PC-9 (cell line): ENCODE measurements around the gene KCNAB2. TPM values are rescaled to one million over a fixed set of nuclear protein-coding genes. Genes with fewer than 3 reads are reported as not detected.

ENCODE experiments used
- BruUV-seq: library from RNA; stranded (reverse); fragments of 400-500 nt; replicated peaks from 2 replicates; lab custom pipeline; 2021; lab: Mats Ljungman, UMichigan
- CTCF ChIA-PET: fragments of 300-600 bp; sonication (Branson Sonifier 250); formaldehyde crosslinking; loops from one replicate; lab custom pipeline; 2022; ENCODE audit warnings: antibody characterized with exemption; lab: Charles Lee
- POLR2A ChIA-PET: fragments of 300-600 bp; sonication (Branson Sonifier 250); formaldehyde crosslinking; loops from one replicate; lab custom pipeline; 2022; ENCODE audit warnings: antibody characterized with exemption; ENCODE audit not compliant: unreplicated experiment; lab: Charles Lee
- DNase-seq, 2 experiments: peaks; one replicate each; pipeline versions ENCODE4 v3.0.0 to v3.0.0-alpha.2; 2015 to 2022; ENCODE audit warnings: mixed read lengths in 1 of 2
- H2AFZ ChIP-seq: fragments of 200-600 bp; sonication (generic); 2 replicates; pipeline ENCODE4 v1.8.1; 2017; ENCODE audit warnings: antibody characterized with exemption
- H3F3A ChIP-seq: fragments of 200-600 bp; sonication (generic); 2 replicates; pipeline ENCODE4 v1.8.1; 2017; ENCODE audit warnings: antibody characterized with exemption, mild to moderate bottlenecking, low read depth; ENCODE audit not compliant: insufficient read depth
- H3K27ac ChIP-seq: fragments of 200-600 bp; sonication (generic); 2 replicates; pipeline ENCODE4 v1.6.1; 2016; ENCODE audit warnings: mixed run types
- H3K27me3 ChIP-seq: fragments of 200-600 bp; sonication (generic); 2 replicates; pipeline ENCODE4 v1.6.1; 2016; ENCODE audit warnings: low read depth, mixed run types; ENCODE audit not compliant: insufficient read depth
- H3K36me3 ChIP-seq: fragments of 200-600 bp; sonication (generic); 2 replicates; pipeline ENCODE4 v1.6.1; 2016; ENCODE audit warnings: low read depth, mixed run types
- H3K4me1 ChIP-seq: fragments of 200-600 bp; sonication (generic); replicated peaks from 2 replicates; pipeline ENCODE4 v1.6.1; 2016; ENCODE audit warnings: mixed run types; ENCODE audit not compliant: insufficient read depth
- H3K4me2 ChIP-seq: fragments of 200-600 bp; sonication (generic); 2 replicates; pipeline ENCODE4 v1.6.1; 2017; ENCODE audit warnings: mixed run types
- H3K4me3 ChIP-seq: fragments of 200-600 bp; sonication (generic); 2 replicates; pipeline ENCODE4 v1.6.1; 2016; ENCODE audit warnings: mixed run types
- H3K79me2 ChIP-seq: fragments of 200-600 bp; sonication (generic); 2 replicates; pipeline ENCODE4 v1.6.1; 2017; ENCODE audit warnings: low read depth, mixed run types
- H3K9me2 ChIP-seq: fragments of 200-600 bp; sonication (generic); 2 replicates; pipeline ENCODE4 v1.8.1; 2017; ENCODE audit warnings: mild to moderate bottlenecking; ENCODE audit not compliant: insufficient read depth
- H3K9me3 ChIP-seq: fragments of 200-600 bp; sonication (generic); 2 replicates; pipeline ENCODE4 v1.8.1; 2016; ENCODE audit warnings: low read depth; ENCODE audit not compliant: insufficient read depth
- H4K20me1 ChIP-seq: fragments of 200-600 bp; sonication (generic); 2 replicates; pipeline ENCODE4 v1.8.1; 2017; ENCODE audit not compliant: insufficient read depth
- EZH2 ChIP-seq: fragments of 200-600 bp; sonication (generic); IDR thresholded peaks from 2 replicates; pipeline ENCODE4 v1.8.0; 2017; ENCODE audit warnings: antibody characterized with exemption, low read depth
- intact Hi-C: fragments of 100-400 bp; cut with micrococcal nuclease; formaldehyde crosslinking; loops from one replicate; pipeline ENCODE4 v1.10.0; 2022; ENCODE audit not compliant: unreplicated experiment
- total RNA-seq: library from RNA; stranded (reverse); gene quantifications from 2 replicates; pipeline ENCODE4 v1.2.3, GENCODE V29; 2021
- TF ChIP-seq, protein P1 (sequence below): fragments of 200-600 bp; sonication (generic); conservative IDR thresholded peaks from 2 replicates; pipeline ENCODE4 v1.6.1; 2017; ENCODE audit warnings: mixed run types, antibody characterized with exemption, mild to moderate bottlenecking, moderate library complexity

Gene KCNAB2
- total RNA-seq, 1 experiment from 2014 or later = 19.6 TPM

DNA sequence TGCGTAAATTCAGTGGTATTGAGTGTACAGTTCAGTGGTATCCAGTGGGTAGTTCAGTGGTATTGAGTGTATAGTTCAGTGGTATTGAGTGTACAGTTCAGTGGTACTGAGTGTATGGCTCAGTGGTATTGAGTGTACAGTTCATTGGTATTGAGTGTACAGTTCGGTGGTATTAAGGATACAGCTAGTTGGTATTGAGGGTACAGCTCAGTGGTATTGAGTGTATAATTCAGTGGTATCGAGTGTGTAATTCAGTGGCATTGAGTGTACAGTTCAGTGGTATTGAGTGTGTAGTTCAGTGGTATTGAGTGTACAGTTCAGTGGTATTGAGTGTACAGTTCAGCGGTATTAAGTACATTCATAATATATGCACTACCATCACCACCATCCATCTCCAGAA lies 23.5 kb upstream of the KCNAB2 start:
- Histone ChIP-seq H3K9me2 (no peaks in the 10 kb centered on the region), H3K27me3 (no peaks in the 10 kb centered on the region), H3K9me3 (no peaks in the 10 kb centered on the region), H3K36me3 (no peaks in the 10 kb centered on the region), H3K79me2 (no peaks in the 10 kb centered on the region), H2AFZ (no peak overlapping the region), H3K4me3 (no peak overlapping the region), H4K20me1 (no peaks in the 10 kb centered on the region; the same call in 1 of the 2 replicates), H3F3A (no peaks in the 10 kb centered on the region), H3K27ac (no peak overlapping the region), H3K4me1 (peaks cover 11% of the 10 kb centered on the region), H3K4me2 (no peak overlapping the region)
- ChIA-PET POLR2A (no interaction called here), CTCF (no interaction called here)
- BruUV-seq = no TSS peak
- intact Hi-C loops = loop anchor here (10.0 kb wide), 1 partner anchor 653 kb away; no protein-coding TSS in a partner anchor
- no peak for DNase-seq
- TF ChIP-seq, protein P1, sequence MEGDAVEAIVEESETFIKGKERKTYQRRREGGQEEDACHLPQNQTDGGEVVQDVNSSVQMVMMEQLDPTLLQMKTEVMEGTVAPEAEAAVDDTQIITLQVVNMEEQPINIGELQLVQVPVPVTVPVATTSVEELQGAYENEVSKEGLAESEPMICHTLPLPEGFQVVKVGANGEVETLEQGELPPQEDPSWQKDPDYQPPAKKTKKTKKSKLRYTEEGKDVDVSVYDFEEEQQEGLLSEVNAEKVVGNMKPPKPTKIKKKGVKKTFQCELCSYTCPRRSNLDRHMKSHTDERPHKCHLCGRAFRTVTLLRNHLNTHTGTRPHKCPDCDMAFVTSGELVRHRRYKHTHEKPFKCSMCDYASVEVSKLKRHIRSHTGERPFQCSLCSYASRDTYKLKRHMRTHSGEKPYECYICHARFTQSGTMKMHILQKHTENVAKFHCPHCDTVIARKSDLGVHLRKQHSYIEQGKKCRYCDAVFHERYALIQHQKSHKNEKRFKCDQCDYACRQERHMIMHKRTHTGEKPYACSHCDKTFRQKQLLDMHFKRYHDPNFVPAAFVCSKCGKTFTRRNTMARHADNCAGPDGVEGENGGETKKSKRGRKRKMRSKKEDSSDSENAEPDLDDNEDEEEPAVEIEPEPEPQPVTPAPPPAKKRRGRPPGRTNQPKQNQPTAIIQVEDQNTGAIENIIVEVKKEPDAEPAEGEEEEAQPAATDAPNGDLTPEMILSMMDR = no peak
- TF ChIP-seq EZH2 = no peak

DNA sequence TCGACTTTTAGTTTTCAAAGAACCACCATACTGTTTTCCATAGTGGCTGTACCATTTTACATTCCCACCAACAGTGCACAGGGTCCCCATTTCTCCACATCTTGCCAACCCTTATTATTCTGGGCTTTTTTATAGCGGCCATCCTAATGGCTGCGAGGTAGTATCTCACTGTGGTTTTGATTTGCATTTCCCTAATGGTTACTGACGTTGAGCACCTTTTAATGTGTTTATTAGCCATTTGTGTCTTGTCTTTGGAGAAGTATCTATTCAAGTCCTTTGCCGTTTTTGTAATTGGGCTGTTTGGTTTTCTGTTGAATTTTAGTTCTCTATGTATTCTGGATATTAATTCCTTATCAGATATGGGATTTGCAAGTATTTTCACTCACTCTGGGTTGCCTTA lies 22.3 kb upstream of the KCNAB2 start:
- no TSS peak for BruUV-seq

DNA sequence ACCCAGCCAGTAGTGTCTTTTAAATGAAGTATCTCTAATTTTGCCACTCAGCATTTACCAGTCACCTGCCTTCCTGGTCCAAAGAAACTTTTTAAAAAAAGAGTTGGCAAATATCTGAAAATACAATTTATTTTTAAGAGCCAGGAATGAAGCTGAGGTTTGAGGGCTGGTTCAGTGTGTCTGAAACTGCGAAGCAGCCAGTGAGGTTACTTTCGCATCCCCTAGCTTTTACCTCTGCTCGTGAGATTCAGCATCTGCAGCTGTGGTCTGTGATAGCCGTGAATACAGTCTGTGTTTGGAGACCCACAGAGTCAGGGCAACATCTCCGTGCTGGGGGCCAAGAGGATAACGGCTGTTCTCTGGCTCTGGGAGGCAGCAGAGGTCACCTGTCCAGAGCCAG lies 21.3 kb upstream of the KCNAB2 start:
- no peaks in the 10 kb centered on the region for H3K79me2 ChIP-seq
- H3K4me2 ChIP-seq = no peak overlapping the region
- no peak overlapping the region for H3K4me3 ChIP-seq
- no peak overlapping the region for H3K27ac ChIP-seq
- H2AFZ ChIP-seq = no peak overlapping the region
- no peaks in the 10 kb centered on the region for H3K36me3 ChIP-seq
- CTCF ChIA-PET = no interaction called here
- no peak for TF ChIP-seq EZH2
- TF ChIP-seq, protein P1 = no peak
- H4K20me1 ChIP-seq = no peaks in the 10 kb centered on the region; the same call in 1 of the 2 replicates
- intact Hi-C loops = loop anchor here (10.0 kb wide), 1 partner anchor 650 kb away; no protein-coding TSS in a partner anchor
- POLR2A ChIA-PET = no interaction called here
- H3F3A ChIP-seq = no peaks in the 10 kb centered on the region
- no peaks in the 10 kb centered on the region for H3K27me3 ChIP-seq
- peaks cover 11% of the 10 kb centered on the region for H3K4me1 ChIP-seq
- no TSS peak for BruUV-seq
- H3K9me2 ChIP-seq = no peaks in the 10 kb centered on the region
- H3K9me3 ChIP-seq = no peaks in the 10 kb centered on the region
- no peak for DNase-seq

More for the DNA sequence above, 22.3 kb upstream of the KCNAB2 start:
- no peaks in the 10 kb centered on the region for H3K79me2 ChIP-seq
- no peaks in the 10 kb centered on the region for H3K27me3 ChIP-seq
- no peak overlapping the region for H3K4me2 ChIP-seq
- no peaks in the 10 kb centered on the region for H3K9me3 ChIP-seq
- H3F3A ChIP-seq = no peaks in the 10 kb centered on the region
- intact Hi-C loops = loop anchor here (10.0 kb wide), 1 partner anchor 651 kb away; no protein-coding TSS in a partner anchor
- H3K4me3 ChIP-seq = no peak overlapping the region
- no peaks in the 10 kb centered on the region; the same call in 1 of the 2 replicates for H4K20me1 ChIP-seq
- no peaks in the 10 kb centered on the region for H3K9me2 ChIP-seq
- H3K36me3 ChIP-seq = no peaks in the 10 kb centered on the region
- H2AFZ ChIP-seq = no peak overlapping the region
- H3K27ac ChIP-seq = no peak overlapping the region
- H3K4me1 ChIP-seq = peaks cover 11% of the 10 kb centered on the region
- ChIA-PET POLR2A (no interaction called here), CTCF (no interaction called here)
- no peak for DNase-seq
- TF ChIP-seq, protein P1 = no peak
- no peak for TF ChIP-seq EZH2
